ENCODE measurements around the gene CEP192.
A peak's percentile ranks its signal among the peaks of the same experiment; 100 is the strongest.

The CEP192 gene

DNA sequence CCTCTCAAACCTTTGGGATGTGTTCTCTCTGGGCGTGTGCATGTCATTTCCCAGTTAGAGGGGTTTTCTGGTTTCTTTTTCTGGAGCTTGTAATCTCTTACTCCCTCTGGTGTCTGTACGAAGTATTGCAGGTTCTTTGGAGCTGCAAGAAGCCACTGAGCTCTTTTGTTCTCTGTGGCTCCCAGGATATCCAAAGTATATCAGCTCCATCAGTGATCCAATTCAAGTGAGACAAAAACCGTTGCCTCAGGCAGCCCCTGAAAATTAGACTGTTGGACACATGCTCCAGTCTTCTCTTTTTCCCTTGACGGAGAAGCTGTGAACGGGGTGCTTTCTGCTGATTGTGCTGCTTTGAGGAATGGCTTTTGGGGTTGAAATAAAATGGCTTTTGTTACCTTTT, 168.4 kb downstream of the CEP192 start:
- DNase-seq = no peak

DNA sequence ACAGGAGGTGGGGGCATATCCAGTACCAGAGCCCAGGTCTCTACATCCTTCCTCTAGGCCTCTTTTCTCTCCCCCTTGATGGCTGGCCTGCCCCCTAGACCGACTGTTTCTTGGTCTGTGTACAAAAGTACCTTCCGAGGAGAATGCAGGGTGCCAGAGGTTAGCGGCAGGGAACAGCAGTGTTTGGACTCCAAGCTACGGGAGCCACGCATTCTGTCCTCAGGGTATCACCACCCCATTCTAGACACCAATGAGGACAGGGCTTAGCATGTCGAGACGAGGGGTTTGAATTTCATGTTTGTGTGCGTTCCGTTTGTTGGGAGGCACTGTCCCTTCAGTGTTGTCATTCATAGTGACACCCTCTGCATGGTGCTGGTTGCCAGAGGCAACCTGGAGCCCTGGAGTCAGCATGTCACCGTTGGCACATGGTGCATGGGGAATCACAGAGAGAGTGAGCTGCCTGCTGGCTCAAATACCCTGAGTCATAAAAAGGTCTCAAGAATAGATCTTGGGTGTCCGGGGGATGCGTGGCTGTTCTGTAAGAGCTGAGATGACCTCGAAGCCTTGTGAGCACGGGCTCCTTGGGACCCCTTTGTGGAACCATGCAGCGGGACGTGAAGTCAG, 170.2 kb downstream of the CEP192 start:
- DNase-seq = no peak

DNA sequence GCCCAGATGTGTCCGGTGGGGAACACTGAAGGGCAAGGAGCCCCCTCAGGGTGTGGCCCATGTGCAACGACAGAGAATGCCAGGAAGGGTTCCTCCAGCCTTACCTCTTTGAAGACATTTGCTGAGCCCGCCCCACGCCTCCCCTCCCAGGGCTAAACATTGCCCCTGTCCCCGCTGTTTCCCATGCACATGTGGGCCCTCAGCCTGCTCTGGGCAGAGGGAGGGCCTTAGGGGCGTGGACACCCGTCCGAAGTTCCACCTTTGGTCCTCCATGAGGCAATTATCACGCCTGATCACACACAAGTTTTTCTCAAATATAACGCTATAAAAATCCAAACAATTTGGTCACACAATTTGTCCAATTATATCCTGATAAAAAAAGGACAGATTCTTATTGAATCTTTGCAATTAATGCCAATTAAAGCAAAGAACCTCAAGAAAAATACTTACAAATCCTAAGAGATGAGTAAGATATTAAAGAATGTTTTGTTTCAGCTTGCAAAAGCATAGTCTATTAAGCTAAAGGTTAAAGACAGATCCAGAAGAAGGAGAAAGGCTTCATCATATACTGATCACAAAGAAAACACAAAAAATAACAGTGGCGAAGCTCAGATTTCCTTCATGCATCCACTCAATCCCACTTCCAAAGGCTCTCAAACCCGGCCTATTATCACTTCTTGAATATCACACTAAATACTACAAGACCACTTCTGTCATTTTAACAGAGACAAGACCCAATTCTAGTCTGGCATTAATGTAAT, 172.2 kb downstream of the CEP192 start:
- DNase-seq = no peak

DNA sequence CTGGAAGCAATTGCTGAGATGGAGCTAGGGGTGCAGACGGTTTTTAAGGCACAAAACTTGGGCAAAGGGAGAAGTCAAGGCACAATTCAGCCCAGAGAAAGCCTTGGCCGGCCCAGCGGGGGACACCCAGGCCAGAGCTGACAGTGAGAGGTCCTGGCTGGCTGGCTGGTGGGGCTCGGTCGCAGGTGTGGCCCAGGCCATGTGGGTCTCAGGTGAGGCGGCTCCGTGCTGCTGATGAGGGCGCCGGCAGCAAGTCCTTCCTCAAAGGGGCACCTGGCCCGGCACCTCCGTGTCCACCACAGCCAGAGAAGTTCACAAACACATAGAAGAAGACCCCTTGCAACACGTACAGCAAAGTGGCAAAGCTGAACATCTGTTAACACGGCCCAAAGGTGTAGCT, 173.2 kb downstream of the CEP192 start:
- no peak for DNase-seq

DNA sequence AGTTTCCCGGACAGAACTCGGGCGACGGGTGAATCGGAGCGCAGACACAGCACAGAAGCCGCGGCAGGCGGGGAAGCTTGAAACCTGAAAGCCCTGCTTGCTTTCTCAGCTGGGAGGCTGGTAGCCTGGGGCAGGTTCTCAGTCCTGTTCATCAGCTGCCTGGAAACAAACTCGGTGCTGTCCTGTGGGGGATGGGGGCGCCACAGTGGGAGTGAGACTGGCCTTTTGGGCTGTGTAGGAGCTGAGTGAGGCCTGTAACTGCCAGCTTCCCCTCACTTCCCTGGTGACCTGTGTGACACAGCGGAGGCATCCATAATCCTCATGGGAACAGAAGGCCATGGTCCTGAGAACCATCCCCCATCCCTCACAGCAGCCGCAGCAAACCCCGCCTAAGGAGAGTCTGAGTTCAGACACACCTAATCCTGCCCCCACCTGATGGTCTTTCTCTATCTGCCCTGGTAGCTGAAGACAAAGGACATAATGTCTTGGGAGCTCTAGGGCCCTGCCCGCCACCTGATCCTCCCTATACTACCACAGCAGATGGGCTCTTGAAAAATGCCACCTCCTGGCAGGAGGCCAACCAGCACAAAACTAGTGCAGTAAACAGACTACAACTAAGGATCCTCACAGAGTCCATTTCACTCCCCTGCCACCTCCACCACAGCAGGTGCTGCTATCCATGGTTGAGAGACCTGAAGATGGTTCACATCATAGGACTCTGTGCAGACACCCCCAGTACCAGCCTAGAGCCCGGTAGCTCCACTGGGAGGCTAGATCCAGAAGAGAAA, 174.7 kb downstream of the CEP192 start:
- peak; percentile 34 for DNase-seq

DNA sequence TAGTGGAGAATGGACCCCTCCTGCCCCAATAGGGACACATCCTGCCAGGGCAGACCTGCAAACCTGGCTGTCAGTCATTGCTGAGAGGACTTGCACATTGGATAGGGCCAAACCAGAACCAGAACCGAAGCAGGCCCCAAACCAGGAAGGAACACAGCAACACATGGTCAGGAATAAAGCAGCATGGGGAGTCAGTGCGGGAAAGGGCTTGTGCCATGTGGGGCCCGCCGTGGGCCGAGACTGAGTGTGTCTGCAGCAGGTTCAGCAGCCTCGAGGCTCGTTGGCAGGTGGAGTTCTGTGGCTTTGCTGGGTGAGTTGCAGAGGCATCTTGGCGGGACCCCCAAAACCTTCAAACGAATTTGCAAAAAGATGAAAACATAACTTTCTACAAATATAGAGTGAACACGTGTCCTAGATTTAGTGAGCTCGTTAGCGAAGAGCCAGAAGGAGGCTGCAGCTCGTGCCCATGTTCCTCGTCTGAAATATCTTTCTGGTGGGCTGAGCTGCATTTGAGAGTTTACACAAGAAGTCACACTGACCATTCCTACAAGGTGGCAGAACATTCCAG, 182.5 kb downstream of the CEP192 start:
- DNase-seq = no peak
